GM19452 (cell line): Measurements from ENCODE around the gene HSPB6.
"Not testable (repeated sequence)": the region's sequence is repeated elsewhere in the genome, so short reads cannot be mapped to it uniquely, and the experiment has no call there.

Experiments used
- ATAC-seq: cut with Tn5 transposase; IDR thresholded peaks from one replicate; pipeline ENCODE4 v1.9.1; 2021; ENCODE audit not compliant: unreplicated experiment

Gene HSPB6

GRCh38 chr19:35786299-35787160 lies 29.7 kb upstream of the HSPB6 start:
- no peak for ATAC-seq

- no peak for ATAC-seq
These were observed 28.5 kb upstream of the HSPB6 start for GRCh38 chr19:35785339-35785627.

- no peak for ATAC-seq
These were observed 27.9 kb upstream of the HSPB6 start for GRCh38 chr19:35784503-35785338.

GRCh38 chr19:35783469-35784434 lies 26.9 kb upstream of the HSPB6 start:
- ATAC-seq: no peak

GRCh38 chr19:35782589-35782988 lies 25.8 kb upstream of the HSPB6 start:
- no peak for ATAC-seq

GRCh38 chr19:35781650-35782049 lies 24.8 kb upstream of the HSPB6 start:
- ATAC-seq: no peak

- ATAC-seq: no peak
These were observed 23.9 kb upstream of the HSPB6 start for GRCh38 chr19:35780717-35781116.

GRCh38 chr19:35780058-35780457 lies 23.2 kb upstream of the HSPB6 start:
- no peak for ATAC-seq

- no peak for ATAC-seq
These were observed 22.2 kb upstream of the HSPB6 start for GRCh38 chr19:35779033-35779432.

GRCh38 chr19:35777961-35778360 lies 21.1 kb upstream of the HSPB6 start:
- ATAC-seq: no peak

GRCh38 chr19:35777086-35777841 lies 20.4 kb upstream of the HSPB6 start:
- ATAC-seq: no peak

GRCh38 chr19:35776102-35776788 lies 19.4 kb upstream of the HSPB6 start:
- ATAC-seq: no peak

- ATAC-seq: peak; percentile 92
These were observed 18.7 kb upstream of the HSPB6 start, which contains the start of gene ARHGAP33 for GRCh38 chr19:35775298-35776101. TSS of gene ARHGAP33 (plus strand) at chr19:35775564. CDS start at chr19:35775659, 95 bp downstream.

GRCh38 chr19:35775046-35775297 lies 18.1 kb upstream of the HSPB6 start:
- no peak for ATAC-seq

- no peak for ATAC-seq
These were observed 17.6 kb upstream of the HSPB6 start for GRCh38 chr19:35774274-35775045.

- no peak for ATAC-seq
These were observed 16.4 kb upstream of the HSPB6 start for GRCh38 chr19:35773020-35773806.

- ATAC-seq: not testable (repeated sequence)
These were observed 15.5 kb upstream of the HSPB6 start for GRCh38 chr19:35772362-35772761.

GRCh38 chr19:35768082-35768421 lies 11.2 kb upstream of the HSPB6 start:
- no peak for ATAC-seq
